DND-41 (cell line): ENCODE results near the gene MAN2A2.

Experiments used
- CTCF ChIP-seq: IDR thresholded peaks from 2 replicates; pipeline ENCODE4 v1.5.1; 2012; ENCODE audit warnings: borderline replicate concordance, low read length, moderate library complexity, mild to moderate bottlenecking; ENCODE audit not compliant: poor library complexity, severe bottlenecking; ENCODE audit errors: extremely low read depth
- EZH2 ChIP-seq: IDR thresholded peaks from 3 replicates; pipeline ENCODE4 v1.6.1; 2012; ENCODE audit warnings: borderline replicate concordance, low read depth, mild to moderate bottlenecking, moderate library complexity, low read length, inconsistent platforms; ENCODE audit not compliant: severe bottlenecking

- no peak for TF ChIP-seq EZH2
- TF ChIP-seq CTCF, result no peak
These were observed 21.7 kb upstream of the MAN2A2 start for GRCh38 chr15:90881181-90881977.
